ENCODE results near the gene PES1.

The PES1 gene

DNA sequence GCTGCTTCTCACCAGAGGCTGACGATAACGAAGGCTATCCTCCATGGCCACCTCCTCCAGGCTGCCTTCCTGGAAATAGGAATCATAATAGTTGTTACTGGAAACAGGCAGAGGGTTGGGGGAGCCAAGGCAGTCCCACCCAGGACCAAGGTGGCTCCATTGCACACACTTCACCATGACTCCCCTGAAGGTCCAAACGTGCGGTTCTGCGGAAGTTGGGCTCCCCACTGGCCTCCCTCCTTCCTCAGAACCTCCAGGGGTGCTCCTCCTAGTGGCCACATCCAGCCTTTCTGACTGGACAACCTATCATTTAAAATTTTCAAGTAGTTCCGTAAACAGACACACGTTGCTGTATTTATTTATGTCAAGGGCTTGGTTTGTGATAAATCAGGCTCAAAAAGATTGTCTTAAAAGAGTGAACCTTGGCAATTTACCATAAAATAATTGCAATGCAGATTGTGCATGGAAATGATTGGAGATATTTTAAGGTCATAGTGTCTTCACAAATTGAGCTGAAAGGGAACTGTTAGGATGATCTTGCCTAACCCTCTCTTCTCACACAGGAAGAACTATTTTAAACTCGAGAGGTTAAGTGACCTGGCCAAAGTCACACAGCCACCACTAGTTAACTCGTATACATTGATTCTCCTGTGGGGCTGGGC, 13.9 kb upstream of the PES1 start:
- Mint-ChIP-seq H3K27me3 (ENCODE audit: low read depth) (no peaks in the 10 kb centered on the region), H3K9me3 (no peaks in the 10 kb centered on the region), H3K27ac (peak overlapping the region; percentile 95 to 99 (median 98)), H3K4me3 (peak overlapping the region; percentile 76 to 91 (median 85)), H3K36me3 (ENCODE audit: low read depth) (peaks cover 3% of the 10 kb centered on the region), H3K4me1 (peaks cover 28% of the 10 kb centered on the region)
- TF ChIP-seq CTCF (IDR thresholded peaks at IDR 0.05; ENCODE audit: unreplicated experiment in 3 of 3) = peak; percentile 48 to 61 (median 48)

DNA sequence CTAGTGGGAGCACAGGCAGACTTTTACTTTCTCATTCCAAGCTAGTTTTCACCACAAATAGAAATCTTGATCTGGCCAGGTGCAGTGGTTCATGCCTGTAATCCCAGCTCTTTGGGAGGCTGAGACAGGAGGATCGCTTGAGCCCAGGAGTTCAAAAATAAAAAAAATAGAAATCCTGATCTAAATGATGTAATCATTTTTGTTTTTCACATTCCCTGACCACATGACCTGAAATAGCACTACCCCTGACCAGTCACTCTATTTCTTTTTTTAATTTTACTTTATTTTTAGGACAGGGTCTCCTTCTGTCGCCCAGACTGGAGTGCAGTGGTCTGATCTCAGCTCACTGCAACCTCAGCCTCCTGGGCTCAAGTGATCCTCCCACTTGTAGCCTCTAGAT, 13.0 kb upstream of the PES1 start:
- Mint-ChIP-seq H3K27me3 (ENCODE audit: low read depth) (no peaks in the 10 kb centered on the region), H3K9me3 (no peaks in the 10 kb centered on the region), H3K27ac (peak overlapping the region in 1 of 3 experiments; percentile 99), H3K36me3 (ENCODE audit: low read depth) (peaks cover 3% of the 10 kb centered on the region), H3K4me1 (peaks cover 28% of the 10 kb centered on the region), H3K4me3 (no peak overlapping the region)
- TF ChIP-seq CTCF (IDR thresholded peaks at IDR 0.05; ENCODE audit: unreplicated experiment in 3 of 3) = no peak

GRCh38 chr22:30603801-30604200, 12.1 kb upstream of the PES1 start:
- Mint-ChIP-seq H3K4me3 (peak overlapping the region in 2 of 3 experiments; percentile 3 to 4), H3K4me1 (peaks cover 20% of the 10 kb centered on the region), H3K27me3 (ENCODE audit: low read depth) (no peaks in the 10 kb centered on the region), H3K36me3 (ENCODE audit: low read depth) (no peaks in the 10 kb centered on the region), H3K27ac (peak overlapping the region in 2 of 3 experiments; percentile 59 to 71), H3K9me3 (no peaks in the 10 kb centered on the region)
- no peak for TF ChIP-seq CTCF (IDR thresholded peaks at IDR 0.05; ENCODE audit: unreplicated experiment in 3 of 3)

DNA sequence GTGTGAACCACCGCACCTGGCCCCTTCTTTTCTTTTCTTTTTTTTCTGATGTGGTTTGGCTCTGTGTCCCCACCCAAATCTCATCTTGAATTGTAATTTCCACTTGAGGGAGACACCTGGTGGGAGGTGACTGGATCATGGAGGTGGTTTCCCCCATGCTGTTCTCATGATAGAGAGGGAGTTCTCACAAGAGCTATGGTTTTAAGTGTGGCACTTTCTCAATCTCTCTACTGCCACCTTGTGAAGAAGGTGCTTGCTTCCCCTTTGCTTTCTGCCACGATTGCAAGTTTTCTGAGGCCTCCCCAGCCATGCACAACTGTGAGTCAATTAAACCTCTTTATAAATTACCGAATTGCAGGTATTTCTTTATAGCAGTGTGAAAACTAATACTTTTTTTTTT, 10.3 kb upstream of the PES1 start:
- Mint-ChIP-seq H3K4me3 (no peak overlapping the region), H3K9me3 (no peaks in the 10 kb centered on the region), H3K27me3 (ENCODE audit: low read depth) (no peaks in the 10 kb centered on the region), H3K27ac (no peak overlapping the region), H3K4me1 (peaks cover 12% of the 10 kb centered on the region), H3K36me3 (ENCODE audit: low read depth) (no peaks in the 10 kb centered on the region)
- TF ChIP-seq CTCF (IDR thresholded peaks at IDR 0.05; ENCODE audit: unreplicated experiment in 3 of 3) = peak; percentile 15 to 28 (median 15)

- TF ChIP-seq CTCF (IDR thresholded peaks at IDR 0.05; ENCODE audit: unreplicated experiment in 3 of 3) = no peak
- Mint-ChIP-seq H3K9me3 (no peaks in the 10 kb centered on the region), H3K36me3 (ENCODE audit: low read depth) (no peaks in the 10 kb centered on the region), H3K27me3 (ENCODE audit: low read depth) (no peaks in the 10 kb centered on the region), H3K4me1 (peaks cover 9% of the 10 kb centered on the region), H3K27ac (no peak overlapping the region), H3K4me3 (no peak overlapping the region)
Measured at GRCh38 chr22:30601464-30601863, 9.8 kb upstream of the PES1 start.

GRCh38 chr22:30600921-30601320, 9.2 kb upstream of the PES1 start:
- H3K36me3 Mint-ChIP-seq (ENCODE audit: low read depth) = no peaks in the 10 kb centered on the region
- no peak overlapping the region for H3K27ac Mint-ChIP-seq
- no peak for TF ChIP-seq CTCF (IDR thresholded peaks at IDR 0.05; ENCODE audit: unreplicated experiment in 3 of 3)
- H3K27me3 Mint-ChIP-seq (ENCODE audit: low read depth) = no peaks in the 10 kb centered on the region
- no peak overlapping the region for H3K4me3 Mint-ChIP-seq
- peaks cover 5% of the 10 kb centered on the region for H3K4me1 Mint-ChIP-seq
- no peaks in the 10 kb centered on the region for H3K9me3 Mint-ChIP-seq

Data from nephron (organoid).